GM20431 (cell line): ENCODE measurements around the gene RSL24D1.

Source experiments
- in situ Hi-C: fragments of 300-500 bp; cut with MseI, MboI; formaldehyde crosslinking; loops from one replicate; pipeline ENCODE4 v1.15.0; 2020; ENCODE audit warnings: low sequenced_read_pairs; ENCODE audit not compliant: unreplicated experiment

RSL24D1 gene

GRCh38 chr15:55196458-55197361 is at the start of gene RSL24D1:
TSS of gene RSL24D1 (minus strand) at chr15:55196941. CDS start at chr15:55196890, 51 bp downstream.
- in situ Hi-C loops: no loop called here

DNA sequence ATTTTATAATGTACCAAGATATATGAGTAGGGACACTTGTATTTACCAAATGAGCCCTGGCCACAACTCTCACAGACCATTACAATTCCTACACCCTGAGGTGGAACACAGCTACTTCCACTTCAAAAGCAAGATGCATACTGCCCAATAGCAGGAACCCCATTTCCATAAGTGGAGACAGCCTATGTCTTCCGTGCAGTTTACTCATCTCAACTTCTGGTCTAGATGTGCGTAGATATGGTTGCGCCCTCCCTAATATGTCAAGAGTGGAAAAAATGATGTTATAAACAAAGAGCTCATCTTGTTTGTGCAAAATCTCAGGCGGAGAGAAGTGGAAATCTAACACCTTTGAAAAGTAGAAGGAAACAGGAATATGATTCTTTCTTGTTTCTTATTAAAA is 48.3 kb upstream of the RSL24D1 start:
- in situ Hi-C loops: no loop called here

DNA sequence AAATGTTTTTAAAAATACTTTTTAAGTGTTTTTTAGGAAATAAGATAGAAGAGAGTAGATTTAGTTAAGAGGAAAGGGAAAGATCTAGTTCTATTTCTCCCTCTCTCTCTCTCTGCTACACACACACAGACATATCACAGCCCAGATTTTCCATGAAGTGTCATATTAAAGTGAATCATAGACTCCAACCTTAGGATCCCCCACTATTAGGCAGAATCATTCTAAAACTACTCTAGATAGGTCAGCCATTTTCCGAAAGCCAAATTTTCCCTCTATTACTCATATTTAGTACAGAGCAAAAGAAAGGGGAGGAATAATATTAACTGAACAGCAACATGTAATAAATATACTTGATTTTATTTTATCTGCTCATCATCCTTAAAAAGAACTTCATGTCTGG is 45.1 kb upstream of the RSL24D1 start:
- in situ Hi-C loops: no loop called here

- in situ Hi-C loops: no loop called here
Measured at GRCh38 chr15:55241186-55241585, 44.4 kb upstream of the RSL24D1 start.

GRCh38 chr15:55240125-55240760 is 43.5 kb upstream of the RSL24D1 start:
- in situ Hi-C loops: no loop called here

DNA sequence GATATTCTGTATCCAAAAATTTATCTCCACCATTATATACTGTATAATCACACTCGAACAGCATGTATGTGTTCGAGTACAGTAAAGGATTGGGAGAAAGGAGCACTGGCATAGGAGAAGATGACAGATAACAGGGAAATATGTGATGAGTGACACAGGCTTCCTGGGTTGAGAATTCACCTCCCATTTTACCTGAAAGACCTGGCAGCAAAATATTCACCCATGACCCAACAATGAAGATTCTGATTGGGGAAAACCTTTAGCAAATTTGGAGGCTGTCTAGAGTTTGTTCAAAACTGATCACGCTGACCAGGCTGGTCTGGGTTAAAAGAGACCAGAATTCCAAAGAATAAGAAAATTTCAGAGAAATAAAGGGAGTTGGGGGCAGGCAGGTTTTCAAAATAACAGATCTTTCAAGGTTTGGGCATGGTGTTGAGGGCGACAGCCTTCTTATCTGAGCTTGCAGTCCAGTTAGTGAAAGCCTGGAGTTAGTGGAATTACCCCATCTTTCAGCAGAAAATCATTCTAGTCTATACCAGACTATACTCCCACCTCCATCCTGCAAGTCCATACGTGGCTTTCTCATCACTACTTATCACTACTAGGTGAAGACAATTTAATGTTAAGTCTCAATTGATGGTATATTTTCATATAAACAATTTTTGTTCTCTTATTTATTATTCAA is 42.8 kb upstream of the RSL24D1 start:
- in situ Hi-C loops: no loop called here

DNA sequence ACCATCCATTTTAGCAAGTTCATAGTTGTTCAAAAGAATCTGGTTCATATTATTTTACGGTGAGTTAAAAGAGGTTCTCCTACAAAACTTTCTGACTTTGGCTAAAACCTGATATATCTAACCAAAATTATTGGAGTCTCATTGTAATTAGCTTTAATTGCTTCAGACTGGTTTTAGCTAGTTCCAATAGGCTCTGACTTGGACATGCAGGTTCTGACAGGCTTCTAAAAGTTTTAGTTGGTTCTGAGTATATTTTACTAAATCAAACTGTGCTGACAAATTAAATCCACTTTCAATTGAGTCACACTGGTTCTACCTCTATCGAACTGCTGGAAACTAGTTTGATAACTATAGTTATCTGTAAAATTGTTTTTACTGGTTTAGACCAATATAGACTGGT is 42.1 kb upstream of the RSL24D1 start:
- in situ Hi-C loops: no loop called here

DNA sequence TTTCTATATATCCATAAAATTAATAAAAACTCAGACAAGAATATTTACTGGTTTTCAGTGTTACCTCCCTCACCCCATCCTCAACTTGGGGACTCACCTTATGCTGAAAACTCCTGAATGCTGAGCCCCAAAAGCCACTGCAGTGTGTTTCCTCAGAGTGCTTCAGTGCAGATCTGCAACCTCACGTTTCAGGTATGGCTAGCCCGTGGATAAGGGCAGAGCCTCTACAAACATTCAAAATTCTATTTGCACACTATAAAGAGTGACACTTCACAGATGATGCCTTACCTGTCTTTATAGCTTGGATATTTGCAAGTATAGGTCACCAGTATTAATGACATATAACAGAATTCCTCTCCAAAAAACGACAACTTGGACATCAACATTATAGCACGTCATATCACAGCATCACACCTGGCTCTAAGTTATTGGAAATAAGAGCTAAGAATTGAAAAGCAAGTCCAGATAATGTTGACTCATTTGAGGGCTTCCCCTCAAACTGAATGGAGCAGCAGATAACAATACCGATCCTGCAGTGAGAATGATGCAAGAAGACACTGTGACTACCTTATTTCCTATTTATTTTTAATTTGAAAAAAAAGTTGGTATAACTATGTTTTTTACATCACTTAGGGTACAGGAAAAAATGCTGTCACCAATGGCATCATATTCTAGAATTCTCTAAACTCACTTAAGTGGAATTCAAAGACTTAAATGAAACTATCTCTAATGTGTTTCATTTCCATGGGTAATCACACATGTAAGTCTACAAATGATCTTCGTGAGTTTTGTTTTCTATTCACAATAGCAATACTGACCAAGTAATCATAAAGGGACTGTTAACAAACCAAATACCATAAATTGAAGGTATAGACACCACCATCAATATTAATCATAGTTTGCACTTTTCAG is 40.7 kb upstream of the RSL24D1 start:
- in situ Hi-C loops: no loop called here

DNA sequence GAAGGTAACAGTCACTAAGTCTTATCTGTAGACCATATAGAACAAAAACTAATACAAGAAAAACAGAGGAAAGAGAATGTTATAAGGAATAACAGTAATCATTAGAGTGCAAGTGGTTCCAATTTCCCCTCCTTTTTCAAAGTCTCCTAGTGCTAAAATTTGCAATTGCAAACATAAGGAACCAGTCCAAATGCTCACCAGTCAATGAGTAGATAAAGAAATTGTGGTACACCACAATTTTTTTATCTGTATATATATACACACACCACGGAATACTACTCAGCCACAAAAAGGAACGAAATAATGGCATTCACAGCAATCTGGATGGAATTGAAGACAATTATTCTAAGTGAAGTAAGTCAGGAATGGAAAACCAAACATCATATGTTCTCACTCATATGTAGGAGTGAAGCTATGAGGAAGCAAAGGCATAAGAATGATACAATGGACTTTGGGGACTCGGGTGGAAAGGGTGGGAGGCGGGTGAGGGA is 38.9 kb upstream of the RSL24D1 start:
- in situ Hi-C loops: no loop called here

GRCh38 chr15:55234800-55235104 is 38.0 kb upstream of the RSL24D1 start:
- in situ Hi-C loops: no loop called here

DNA sequence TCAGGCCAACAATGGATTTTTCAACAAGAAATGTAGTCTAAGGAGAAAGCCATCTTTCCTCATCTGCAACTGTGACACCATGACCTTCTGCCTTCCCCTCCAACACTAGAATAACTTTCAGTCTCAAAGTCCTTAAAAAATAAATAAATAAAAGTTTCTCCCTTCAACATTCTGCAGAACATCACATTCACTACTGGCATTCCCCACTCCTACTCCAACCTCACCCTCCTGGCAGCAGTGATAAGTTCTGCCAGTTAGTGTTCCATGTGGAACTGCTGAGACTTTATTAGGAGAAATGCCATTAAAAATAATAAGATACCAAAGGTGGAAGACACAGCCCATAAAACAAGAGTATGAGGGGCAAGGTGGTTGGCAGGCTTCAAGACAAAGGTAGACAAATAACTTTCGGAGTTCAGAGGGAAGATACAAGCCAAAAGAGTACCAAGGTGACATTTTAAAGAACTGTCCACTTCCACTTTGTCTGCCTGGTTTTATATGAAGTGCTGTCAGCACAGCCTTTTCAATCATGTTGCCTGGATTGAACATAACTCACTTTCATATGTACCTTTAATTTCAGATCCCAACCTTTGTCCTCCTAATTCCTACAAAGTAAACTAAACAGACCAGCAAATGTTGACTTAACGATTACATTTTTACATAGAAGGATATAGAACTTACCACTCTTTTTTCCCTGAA is 37.5 kb upstream of the RSL24D1 start:
- in situ Hi-C loops: no loop called here

- in situ Hi-C loops: no loop called here
Measured at GRCh38 chr15:55231455-55231854, 34.7 kb upstream of the RSL24D1 start.

- in situ Hi-C loops: no loop called here
Measured at GRCh38 chr15:55230953-55231352, 34.2 kb upstream of the RSL24D1 start.

DNA sequence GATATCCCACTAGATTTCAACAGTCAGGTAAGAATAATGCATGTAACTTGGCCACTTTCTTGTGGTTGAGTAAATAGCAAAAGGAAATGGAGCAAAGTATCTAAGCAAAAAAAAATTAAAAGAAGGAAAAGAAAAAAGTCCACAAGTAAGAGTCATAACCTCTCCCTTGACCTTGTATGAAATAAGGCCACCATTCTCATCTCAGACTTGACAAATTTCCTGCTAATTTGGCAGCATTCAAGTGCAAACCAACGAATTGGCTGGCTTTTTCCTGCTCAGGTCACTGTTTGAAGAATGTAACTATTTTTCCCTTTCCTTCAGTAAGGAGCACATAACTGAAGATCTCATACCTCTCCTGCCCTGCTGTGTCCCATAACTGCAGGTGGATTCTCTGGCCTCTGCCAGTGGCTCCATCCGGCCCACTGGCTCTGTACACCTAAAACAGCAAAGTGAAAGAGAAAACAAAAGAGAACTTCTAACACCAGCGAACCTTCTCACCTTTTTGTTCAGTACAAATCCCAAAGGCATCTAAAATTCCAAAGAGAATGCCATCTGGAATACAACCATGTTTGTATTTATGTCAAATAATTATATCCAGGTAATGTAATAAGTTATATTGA is 33.4 kb upstream of the RSL24D1 start:
- in situ Hi-C loops: no loop called here

DNA sequence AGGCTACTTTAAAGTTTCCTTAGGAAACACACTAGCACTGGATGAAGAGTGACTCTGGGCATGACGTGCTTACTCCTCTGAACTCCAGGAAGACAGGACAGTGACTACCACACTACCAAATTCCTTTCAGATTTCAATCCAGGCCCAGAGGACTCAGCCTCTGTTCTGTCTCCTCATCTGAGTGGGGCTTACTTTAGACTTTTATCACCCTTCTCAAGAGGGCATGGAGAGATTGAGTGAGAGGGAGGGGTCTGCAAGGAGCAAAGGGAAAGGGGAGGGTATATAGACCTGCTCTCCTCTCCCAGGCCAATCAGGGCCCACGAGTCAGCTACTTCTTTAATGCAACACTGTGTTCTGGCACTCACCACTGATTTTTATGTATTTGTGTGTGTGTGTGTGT is 29.4 kb upstream of the RSL24D1 start:
- in situ Hi-C loops: no loop called here

GRCh38 chr15:55224892-55225291 is 28.2 kb upstream of the RSL24D1 start:
- in situ Hi-C loops: loop anchor here (25.0 kb wide), 1 partner anchor 212 kb away; no protein-coding TSS in a partner anchor

GRCh38 chr15:55222588-55222987 is 25.8 kb upstream of the RSL24D1 start:
- in situ Hi-C loops: loop anchor here (25.0 kb wide), 1 partner anchor 215 kb away; no protein-coding TSS in a partner anchor

- in situ Hi-C loops: loop anchor here (25.0 kb wide), 1 partner anchor 216 kb away; no protein-coding TSS in a partner anchor
Measured at GRCh38 chr15:55221090-55222011, 24.6 kb upstream of the RSL24D1 start.
